B cell (primary cell): ENCODE results near the gene MSL1.

Source experiments
- CTCF ChIP-seq: fragments of 200-600 bp; IDR thresholded peaks from one replicate; pipeline ENCODE4 v1.8.0; 2022; ENCODE audit warnings: antibody characterized with exemption, mild to moderate bottlenecking
- EZH2 ChIP-seq: IDR thresholded peaks from 2 replicates; pipeline ENCODE4 v1.6.1; 2012; ENCODE audit warnings: borderline replicate concordance, low read depth, mild to moderate bottlenecking, moderate library complexity, low read length; ENCODE audit not compliant: insufficient read depth, poor library complexity, severe bottlenecking

GRCh38 chr17:40157973-40158372 lies 36.2 kb downstream of the MSL1 start:
- TF ChIP-seq EZH2: no peak
- no peak for TF ChIP-seq CTCF
